GM12873 (cell line): Measurements from ENCODE around the gene DGLUCY.

Experiments
- TF ChIP-seq, protein P1 (sequence below): IDR thresholded peaks from 2 replicates; pipeline ENCODE4 v1.5.1; 2012; ENCODE audit warnings: low read depth, mild to moderate bottlenecking, moderate library complexity, low read length, control low read depth; ENCODE audit not compliant: insufficient read depth; ENCODE audit errors: missing control alignments

The DGLUCY gene

DNA sequence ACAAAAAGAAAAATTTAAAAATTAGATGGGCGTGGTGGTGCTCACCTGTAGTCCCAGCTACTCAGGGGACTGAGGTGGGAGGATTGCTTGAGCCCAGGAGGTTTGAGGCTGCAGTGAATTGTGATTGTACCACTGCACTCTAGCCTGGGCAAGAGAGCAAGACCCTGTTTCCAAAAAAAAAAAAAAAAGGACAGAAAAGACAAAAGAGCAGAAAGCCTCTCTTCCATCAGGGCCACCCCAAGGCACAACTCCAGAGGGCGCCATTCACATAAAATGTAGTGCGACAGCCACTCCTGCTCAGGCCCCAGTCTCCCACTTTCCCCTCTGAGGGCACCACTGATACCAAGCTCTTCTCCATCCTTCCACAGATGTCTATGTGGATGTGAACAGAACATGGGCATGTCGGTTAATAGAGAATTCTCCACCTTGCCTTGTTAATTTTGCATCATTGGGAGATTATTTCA lies 41.8 kb downstream of the DGLUCY start:
- TF ChIP-seq, protein P1, sequence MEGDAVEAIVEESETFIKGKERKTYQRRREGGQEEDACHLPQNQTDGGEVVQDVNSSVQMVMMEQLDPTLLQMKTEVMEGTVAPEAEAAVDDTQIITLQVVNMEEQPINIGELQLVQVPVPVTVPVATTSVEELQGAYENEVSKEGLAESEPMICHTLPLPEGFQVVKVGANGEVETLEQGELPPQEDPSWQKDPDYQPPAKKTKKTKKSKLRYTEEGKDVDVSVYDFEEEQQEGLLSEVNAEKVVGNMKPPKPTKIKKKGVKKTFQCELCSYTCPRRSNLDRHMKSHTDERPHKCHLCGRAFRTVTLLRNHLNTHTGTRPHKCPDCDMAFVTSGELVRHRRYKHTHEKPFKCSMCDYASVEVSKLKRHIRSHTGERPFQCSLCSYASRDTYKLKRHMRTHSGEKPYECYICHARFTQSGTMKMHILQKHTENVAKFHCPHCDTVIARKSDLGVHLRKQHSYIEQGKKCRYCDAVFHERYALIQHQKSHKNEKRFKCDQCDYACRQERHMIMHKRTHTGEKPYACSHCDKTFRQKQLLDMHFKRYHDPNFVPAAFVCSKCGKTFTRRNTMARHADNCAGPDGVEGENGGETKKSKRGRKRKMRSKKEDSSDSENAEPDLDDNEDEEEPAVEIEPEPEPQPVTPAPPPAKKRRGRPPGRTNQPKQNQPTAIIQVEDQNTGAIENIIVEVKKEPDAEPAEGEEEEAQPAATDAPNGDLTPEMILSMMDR, result peak; percentile 34

DNA sequence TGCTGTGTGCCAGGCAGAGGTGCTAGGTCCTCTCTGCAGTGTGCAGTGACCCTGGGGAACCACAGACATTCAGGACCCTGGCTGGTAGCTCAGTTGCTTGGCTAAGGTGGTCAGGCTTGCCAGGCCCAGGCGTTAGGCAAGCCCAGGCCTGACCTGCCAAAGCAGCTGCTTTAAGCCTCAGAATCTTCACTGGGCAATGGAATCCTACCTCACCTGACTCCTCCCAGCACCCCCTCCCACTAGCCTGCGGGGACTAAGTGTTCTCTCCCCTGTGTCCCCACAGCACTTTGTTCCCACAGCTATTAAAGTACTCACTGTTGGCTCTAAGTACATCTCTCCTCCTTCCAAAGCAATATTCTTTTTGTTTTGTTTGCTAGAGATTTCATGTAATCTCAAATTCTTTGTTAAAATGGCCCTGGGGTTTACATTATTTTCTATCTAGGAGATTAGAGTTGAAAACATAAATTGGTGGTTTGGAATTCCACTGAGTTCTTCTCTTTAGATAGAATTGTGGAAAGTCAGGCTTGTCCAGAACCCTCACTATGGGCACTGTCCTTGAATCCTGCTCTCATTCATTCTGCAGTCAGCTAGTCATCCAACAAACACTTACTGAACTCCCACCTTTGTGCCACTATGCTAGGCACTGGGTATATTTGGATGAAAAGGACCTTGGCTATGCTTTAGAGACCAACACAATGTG lies 44.4 kb downstream of the DGLUCY start:
- TF ChIP-seq, protein P1, result no peak

DNA sequence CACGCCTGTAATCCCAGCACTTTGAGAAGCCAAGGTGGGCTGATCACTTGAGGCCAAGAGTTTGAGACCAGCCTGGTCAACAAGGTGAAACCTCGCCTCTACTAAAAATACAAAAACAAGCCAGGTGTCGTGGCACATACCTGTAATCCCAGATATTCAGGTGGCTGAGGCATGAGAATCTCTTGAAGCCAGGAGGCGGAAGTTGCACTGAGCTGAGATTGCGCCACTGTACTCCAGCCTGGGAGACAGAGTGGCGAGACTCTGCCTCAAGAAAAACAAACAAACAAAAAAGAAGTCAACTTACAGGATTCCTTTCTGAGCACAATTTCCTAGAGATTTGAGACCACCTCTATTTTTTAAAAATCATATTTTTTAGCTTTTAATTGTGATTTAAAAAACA lies 45.3 kb downstream of the DGLUCY start:
- TF ChIP-seq, protein P1, result no peak

DNA sequence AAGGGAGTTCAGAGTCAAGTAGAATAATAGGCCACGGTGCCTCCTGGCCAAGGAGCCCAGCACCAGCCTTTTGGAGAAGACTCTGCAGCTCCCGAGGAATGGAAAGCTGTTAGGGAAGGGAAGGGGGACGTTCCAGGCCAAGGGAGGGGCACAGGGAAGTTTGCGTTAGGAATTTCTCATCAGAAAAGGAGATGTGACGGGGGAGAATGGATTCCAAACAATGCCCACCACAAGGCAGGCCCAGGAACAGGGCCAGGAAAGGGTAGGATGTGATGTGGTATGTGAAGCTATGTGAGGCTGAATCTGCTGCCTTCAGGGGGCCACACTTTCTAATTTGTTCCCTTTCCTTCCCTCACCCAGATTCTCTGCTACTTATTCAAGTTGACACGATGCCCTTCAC lies 46.0 kb downstream of the DGLUCY start:
- TF ChIP-seq, protein P1, result no peak

DNA sequence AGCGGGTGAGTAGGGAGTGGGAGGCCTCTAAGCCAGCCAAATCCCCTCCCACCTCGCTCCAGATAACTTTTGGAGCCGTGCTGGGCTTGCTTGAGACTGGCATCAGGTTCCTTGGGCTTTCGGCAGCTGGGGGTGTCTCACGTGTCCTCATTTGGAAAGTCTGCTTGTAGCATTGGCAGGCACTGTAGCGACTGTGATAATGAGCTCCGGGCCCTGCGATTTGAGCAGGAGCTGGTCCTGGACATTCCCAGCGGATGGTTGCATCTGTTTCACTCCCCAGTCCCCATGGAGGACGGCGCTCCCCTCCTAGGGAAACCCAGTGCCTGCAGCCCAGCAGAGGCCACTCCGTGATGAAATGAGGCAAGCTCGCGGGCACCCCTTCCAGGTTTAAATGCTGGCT lies 49.4 kb downstream of the DGLUCY start:
- TF ChIP-seq, protein P1, result no peak

DNA sequence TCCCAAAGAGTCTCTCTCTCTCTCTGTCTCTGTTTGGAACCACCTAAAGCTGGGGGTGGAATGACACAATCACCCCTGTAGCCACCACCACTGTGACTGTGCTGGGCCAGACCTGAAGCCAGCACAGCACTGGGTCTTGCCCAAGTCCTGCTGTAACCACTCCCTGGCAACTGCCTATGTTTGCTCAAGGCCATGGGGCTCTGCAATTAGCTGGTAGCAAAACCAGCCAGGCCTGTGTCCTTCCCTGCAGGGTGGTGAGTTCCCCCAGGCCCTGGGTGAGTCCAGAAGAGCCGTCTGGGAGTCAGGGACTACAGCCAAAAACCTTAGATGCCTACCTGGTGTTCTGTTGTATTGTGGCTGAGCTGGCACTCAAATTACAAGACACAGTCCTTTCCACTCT lies 50.8 kb downstream of the DGLUCY start:
- TF ChIP-seq, protein P1, result no peak

DNA sequence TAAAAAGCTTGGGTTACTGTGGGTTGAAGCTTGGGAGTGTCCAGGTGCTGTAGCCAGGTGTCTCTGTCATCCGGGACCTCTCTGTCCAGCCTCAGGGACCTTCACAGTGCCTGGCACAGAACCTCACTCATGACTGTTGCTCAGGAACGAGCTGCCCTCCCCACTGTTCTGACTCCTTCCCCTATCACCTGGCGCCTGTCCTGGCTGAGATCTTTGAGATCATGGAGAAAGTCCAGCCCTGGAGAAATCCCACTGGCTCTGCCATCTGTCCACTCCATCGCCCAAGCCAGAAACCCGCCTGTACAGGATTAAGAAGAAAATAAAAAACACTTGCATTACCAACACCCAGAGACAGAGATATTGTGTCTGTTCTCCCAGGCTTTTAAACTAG lies 53.5 kb downstream of the DGLUCY start:
- TF ChIP-seq, protein P1, result no peak

DNA sequence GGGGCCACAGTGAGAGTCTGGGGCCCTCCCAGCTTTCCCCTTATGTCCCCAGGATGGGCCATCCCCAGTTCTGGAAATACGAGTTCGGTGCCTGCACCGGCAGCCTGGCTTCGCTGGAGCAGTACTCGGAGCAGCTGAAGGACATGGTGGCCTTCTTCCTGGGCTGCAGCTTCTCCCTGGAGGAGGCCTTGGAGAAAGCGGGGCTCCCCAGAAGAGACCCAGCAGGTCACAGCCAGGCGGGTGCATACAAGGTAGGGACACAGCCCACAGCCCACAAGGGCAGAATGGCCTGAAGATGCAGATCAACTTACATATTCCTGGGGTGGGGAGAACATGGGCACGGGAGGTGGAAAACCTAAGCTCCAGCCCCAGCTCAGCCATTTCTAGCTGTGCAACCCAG lies 56.1 kb downstream of the DGLUCY start:
- TF ChIP-seq, protein P1, result no peak
